HG03103 (cell line): ENCODE measurements around the gene PPP1R3D.

Source experiments
- ATAC-seq: cut with Tn5 transposase; IDR thresholded peaks from one replicate; pipeline ENCODE4 v1.9.1; 2021; ENCODE audit warnings: low read depth; ENCODE audit not compliant: unreplicated experiment

PPP1R3D gene

GRCh38 chr20:59948828-59949720 is 9.0 kb upstream of the PPP1R3D start:
- ATAC-seq, result no peak

DNA sequence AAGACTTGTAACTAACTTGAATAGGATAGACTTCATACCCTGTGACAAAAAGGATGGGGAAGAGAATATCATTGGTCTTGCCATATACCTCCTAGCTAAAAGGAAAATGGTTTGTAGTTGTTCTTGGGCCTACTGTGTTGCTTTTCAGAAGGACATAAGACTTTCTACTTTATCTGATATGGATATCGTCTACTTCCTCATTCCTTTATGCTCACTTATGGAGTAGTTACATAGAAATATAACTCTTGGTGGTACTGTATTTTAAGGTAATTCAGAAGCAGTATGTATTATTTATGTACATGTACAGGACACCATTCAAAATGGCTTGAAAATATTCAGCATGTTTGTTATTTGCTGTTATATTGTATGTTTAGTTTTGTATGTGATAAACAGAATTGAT is 8.1 kb upstream of the PPP1R3D start:
- ATAC-seq, result no peak

DNA sequence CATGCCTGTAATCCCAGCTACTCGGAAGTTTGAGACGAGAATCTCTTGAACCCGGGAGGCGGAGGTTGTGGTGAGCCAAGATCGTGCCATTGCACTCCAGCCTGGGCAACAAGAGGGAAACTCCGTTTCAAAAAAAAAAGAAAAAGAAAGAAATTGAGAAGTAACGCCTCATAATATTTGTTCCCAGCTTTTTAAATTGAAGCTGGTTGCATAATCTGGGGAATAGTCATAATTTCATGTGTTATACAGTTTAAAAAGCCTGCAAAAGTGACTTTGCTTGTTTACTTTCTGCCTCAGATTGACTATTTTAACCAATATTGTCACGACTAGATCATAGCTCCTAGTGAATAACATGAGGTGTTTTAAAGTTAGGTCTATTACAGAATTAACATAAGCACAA is 7.3 kb upstream of the PPP1R3D start:
- no peak for ATAC-seq

DNA sequence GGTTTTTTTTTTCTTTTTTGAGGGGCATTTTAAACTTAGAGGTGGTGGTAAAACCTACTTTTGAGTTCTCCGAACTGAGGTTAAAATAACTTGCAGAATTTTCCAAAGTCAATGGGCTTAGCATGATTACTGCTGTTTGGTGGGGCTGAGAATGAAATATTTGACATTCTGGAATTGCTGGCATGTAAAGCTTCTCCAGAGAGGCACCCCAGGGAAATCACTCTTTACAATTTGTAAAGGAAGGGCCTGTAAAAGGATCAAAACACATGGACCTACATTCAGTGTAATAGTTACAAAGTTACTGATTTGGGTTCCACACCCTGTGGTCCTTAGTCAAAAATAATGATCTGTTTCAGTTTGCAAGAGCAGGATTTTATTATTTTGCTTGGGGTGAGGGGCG is 5.6 kb upstream of the PPP1R3D start:
- no peak for ATAC-seq

DNA sequence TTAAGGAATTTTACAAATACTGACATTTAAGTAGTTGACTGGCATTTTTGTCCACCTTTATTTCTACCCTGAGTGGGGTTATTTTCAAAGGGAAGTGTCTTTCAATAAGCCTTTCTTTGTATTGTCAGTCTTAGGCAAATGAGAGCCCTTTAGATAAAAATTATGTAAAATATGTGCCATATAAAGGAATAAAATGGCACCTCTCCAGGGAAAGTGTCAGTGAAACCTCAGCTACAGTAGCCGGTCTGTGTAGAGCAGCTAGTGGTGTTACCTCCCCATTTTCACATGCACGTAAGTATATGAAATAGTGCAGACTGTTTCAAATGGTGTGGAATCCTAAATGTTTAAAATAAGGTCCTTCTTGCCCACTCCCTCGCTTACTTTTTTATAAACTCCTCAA is 5.1 kb upstream of the PPP1R3D start:
- no peak for ATAC-seq

DNA sequence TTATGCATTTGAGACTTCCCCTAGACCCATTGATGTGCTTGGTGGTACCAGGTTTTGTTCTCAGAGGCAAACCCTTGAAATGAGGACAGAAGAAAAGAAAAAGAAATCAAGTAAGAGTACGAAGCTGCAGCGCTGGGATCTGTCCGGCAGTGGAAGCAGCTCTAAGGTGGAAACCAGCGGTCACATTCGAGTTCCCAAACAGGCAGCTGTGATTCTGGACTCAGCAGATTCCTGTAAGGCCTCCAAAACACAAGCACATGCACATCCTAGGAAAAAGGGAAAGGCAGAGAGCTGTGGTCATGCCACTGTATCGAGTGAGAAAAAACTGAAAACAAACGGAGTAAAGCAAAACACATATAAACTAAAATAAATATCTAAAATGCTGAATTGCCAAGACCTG is 4.6 kb upstream of the PPP1R3D start:
- no peak for ATAC-seq

GRCh38 chr20:59942245-59942644 is 2.1 kb upstream of the PPP1R3D start:
- ATAC-seq, result no peak

GRCh38 chr20:59940956-59941294 is 820 bp upstream of the PPP1R3D start:
- ATAC-seq, result no peak

DNA sequence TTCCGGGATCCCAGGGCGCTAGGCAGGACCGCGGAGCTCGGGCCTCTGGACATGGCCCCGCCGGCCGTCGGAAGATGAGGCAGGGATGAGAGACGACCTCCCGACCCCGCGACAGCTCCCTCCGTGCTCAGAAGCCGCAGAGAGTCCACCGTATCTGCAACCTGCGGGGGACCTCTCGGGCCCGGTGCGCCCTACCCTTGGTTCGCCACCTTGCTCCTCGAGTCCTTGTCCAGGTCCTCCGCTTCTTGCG is 301 bp downstream of the PPP1R3D start:
- ATAC-seq, result peak; percentile 27

GRCh38 chr20:59939052-59939878 is 840 bp downstream of the PPP1R3D start:
- ATAC-seq, result peak; percentile 3

- ATAC-seq, result no peak
These were observed 1.4 kb downstream of the PPP1R3D start for GRCh38 chr20:59938696-59939051.

DNA sequence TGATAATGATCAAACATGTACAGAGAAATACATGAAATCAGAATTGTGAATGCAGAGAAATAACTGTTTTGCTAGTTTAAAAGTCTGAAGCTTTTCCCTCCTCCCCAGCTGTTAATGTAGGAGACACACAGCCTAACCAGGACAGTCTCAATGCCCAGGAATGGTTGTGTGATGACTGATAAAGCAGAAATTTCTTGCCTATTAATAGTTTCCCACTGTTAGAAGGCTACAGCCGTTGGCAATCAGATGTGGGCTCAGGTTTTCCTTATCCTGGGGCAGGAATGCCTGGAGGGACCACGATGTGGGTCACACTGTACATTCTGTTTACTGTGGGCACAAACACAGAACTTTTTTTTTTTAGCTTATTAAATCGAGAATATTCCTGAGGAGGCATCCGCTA is 1.9 kb downstream of the PPP1R3D start:
- ATAC-seq, result no peak

DNA sequence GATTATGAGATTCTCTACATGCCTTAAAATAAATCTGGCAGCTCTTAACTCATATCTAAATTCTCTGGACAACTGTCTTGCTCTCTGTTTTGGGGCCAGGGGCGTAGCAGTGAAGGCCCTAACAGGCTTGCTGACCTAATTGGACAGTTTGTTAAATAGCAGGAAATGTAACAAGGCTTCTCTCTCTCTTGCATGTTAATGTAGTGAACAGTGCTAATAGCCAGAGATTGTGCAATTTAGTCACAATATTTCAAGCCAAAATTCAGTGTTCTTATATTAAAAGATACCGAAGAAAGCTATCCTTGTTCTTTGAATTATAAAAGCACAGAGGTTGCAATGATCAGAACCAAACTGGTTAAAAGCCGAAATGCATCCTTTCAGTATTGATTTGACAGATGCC is 3.0 kb downstream of the PPP1R3D start:
- no peak for ATAC-seq

- no peak for ATAC-seq
These were observed 3.7 kb downstream of the PPP1R3D start for GRCh38 chr20:59936409-59936808.

DNA sequence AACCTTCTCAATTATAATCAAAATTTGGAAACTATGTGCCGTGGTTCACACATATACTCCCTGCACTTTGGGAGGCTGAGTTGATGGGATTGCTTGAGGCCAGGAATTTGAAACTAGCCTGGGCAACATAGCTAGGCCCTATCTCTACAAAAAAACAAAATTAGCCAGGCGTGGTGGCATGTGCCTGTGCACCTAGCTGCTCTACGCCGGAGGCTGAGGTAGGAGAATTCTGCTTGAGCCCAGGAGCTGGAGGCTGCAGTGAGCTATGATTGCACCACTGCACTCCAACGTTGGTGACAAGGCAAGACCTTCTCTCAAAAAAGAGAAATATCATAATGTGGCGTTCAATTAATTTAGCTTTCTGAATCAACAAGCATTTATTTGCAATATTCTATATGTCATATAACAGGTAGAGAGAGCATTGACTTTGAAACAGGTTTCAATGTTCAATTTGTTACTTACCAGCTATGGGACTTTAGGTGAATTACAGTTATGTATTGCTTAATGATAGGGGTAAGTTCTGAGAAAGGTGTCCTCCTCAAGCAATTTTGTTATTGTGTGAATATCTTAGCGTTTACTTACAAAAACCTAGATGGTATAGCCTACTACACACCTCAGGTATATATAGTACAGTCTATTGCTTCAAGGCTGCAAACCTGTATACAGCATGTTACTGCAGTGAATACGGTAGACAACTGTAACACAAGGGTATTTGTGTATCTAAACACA is 4.5 kb downstream of the PPP1R3D start:
- no peak for ATAC-seq

GRCh38 chr20:59933849-59934585 is 6.1 kb downstream of the PPP1R3D start:
- ATAC-seq, result peak; percentile 82

GRCh38 chr20:59933296-59933848 is 6.7 kb downstream of the PPP1R3D start, which contains the start of gene SYCP2:
Gene SYCP2 (minus strand): TSS chr20:59933637. CDS start chr20:59922413, 11,224 bp downstream.
- no peak for ATAC-seq

DNA sequence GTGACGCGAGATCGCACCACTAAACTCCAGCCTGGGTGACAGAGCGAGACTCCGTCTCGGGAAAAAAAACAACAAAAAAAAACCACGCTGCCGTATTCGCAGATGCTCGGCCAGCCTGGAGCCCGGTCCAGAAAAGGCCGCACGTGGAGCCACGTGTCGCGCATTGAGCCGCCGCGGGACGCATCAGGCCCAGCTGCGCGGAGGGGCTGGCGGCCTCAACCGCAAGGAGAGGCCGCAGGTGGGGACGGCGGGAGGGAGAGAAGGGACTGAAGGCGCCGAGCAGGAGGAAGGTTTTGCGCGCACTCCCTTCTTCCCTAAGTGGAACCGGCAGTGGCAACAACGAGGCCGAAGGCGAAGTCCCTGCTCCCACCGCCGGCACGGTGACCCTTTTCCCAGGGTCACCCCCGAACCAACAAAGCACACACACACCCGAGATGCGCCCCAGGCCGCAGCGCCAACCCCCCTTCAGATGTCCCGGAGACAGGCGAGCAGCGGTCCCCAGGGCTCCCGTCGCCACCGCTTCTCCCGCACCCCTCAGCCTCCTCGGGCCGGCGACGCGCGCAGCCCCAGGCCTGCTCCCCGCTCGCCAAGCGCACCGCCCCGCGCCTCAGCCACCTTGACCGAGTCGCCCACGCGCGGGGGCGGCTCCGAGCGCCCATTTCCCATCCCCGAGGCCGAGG is 7.3 kb downstream of the PPP1R3D start:
- ATAC-seq, result no peak

DNA sequence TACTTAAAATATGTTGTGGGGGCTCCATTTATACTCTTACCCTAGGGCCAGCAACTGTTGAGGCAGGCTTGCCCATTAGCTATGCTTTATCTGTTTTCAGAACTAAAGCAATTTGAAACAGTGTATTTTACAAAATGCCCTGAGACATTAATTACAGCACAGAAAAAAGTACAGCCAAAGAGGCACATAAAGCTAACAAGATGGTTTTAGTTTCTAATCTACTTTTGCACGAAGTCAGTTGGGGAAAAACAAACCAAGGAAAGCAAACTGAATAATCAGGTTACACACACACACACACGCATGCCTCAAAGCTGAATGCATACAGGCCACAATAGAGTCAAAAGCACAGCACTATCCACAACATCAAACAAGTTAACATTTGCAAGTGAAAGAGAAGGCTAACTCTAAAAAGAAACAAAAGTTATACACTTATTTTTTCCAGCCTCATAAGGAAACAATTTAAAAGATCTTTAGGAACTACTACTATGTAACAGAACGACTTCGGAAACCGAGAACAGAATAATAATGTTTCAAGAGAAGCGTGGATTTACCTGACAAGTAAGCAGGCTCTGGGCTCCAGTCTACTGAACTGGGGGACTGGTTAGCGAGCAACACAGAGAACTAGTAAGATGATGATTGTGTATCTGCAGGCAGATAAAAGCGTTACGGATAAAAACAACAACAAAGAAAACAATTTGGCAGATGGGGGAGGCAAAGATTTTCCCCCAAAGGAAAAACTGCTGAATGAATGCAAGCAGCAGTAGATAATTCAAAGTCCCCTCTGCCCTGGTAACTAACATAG is 8.4 kb downstream of the PPP1R3D start:
- ATAC-seq, result no peak
